ENCODE data around the gene NCR2.

DNA sequence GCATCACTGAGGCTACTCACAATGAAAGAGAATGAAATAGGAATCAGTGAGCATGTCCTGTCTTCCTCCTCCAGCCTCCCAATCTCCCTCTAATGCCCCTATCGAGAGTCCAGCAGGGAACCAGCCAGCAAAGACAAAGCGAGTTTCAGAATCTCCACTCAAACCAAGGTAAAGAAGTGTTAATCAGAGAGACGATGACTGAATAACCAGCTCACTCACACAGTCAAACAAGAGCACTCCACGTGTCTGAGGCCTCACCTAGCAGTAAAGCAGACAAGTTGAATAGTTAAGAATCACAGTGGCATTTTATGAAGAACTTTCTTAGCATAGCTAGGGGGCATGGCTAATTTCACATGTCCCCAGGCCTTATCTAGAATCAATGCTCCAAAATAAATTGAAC is 45.6 kb upstream of the NCR2 start:
- TF ChIP-seq, protein P1, sequence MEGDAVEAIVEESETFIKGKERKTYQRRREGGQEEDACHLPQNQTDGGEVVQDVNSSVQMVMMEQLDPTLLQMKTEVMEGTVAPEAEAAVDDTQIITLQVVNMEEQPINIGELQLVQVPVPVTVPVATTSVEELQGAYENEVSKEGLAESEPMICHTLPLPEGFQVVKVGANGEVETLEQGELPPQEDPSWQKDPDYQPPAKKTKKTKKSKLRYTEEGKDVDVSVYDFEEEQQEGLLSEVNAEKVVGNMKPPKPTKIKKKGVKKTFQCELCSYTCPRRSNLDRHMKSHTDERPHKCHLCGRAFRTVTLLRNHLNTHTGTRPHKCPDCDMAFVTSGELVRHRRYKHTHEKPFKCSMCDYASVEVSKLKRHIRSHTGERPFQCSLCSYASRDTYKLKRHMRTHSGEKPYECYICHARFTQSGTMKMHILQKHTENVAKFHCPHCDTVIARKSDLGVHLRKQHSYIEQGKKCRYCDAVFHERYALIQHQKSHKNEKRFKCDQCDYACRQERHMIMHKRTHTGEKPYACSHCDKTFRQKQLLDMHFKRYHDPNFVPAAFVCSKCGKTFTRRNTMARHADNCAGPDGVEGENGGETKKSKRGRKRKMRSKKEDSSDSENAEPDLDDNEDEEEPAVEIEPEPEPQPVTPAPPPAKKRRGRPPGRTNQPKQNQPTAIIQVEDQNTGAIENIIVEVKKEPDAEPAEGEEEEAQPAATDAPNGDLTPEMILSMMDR (IDR thresholded peaks at IDR 0.05), result no peak
- TF ChIP-seq POLR2AphosphoS5 (IDR thresholded peaks at IDR 0.05), result no peak
- no peak for TF ChIP-seq POLR2A (IDR thresholded peaks at IDR 0.05)

All from stomach (tissue), 4 donors.